ENCODE results near the gene CYTL1. TPM values are rescaled to one million over a fixed set of nuclear protein-coding genes. Genes with fewer than 3 reads are reported as not detected.

The CYTL1 gene
- polyA plus RNA-seq, 1 donor (not counting 4 experiments of a cell fraction or from before 2014, with no cell fraction given), result 0.30 TPM

DNA sequence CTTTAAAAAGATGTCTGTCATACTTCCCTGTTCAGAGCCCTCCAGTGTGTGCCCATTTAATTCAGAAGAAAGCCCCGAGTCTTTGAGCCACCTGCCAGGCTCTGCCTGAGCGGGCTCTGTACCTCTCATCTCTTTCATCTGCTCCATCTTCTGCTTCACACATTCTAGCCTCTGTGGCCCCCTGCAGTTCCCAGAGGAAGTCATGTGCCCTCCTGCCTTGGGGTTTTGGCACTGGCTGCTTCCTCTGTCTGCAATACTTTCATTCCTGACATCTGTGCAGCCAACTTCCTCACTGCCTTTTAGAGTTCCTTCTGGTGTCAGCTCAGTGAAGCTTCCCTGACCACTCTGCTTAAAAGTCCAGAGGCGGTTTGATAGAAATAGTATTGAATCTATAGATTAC is 25.8 kb upstream of the CYTL1 start:
- Histone ChIP-seq H3K36me3 (ENCODE audit: control insufficient read depth in 2 of 2, extremely low read depth in 1 of 2, insufficient read depth in 2 of 2, low read length in 2 of 2) (no peaks in the 10 kb centered on the region), H3K27ac (ENCODE audit: control insufficient read depth, insufficient read depth, low read length) (no peak overlapping the region)
- dilution Hi-C loops (cut with MboI; ENCODE audit: extremely low pct_ligation_motif_present, low sequenced_read_pairs), result no loop called here

DNA sequence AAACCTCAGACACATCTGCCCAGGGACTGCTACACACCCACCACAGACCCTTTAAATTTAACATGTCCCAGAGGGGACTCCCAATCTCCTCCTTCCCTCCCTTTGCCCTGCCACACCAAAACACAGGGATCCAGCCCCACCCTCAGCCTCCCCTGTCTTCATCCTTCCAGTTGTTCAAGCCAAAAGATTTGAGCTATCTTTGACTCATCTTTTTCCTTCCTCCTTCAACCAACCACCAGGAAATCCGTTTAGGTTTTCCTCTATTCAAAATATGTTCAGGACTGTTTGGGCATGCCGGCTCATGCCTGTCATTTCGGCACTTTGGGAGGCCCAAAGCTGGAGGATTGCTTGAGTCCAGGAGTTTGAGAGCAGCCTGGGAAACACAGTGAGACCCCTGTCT is 25.1 kb upstream of the CYTL1 start:
- no peaks in the 10 kb centered on the region for H3K27me3 ChIP-seq (ENCODE audit: control insufficient read depth, extremely low read depth, insufficient read depth, low read length)
- H3K27ac ChIP-seq (ENCODE audit: control insufficient read depth, insufficient read depth, low read length), result peak overlapping the region; percentile 8
- no peaks in the 10 kb centered on the region for H3K9me3 ChIP-seq (ENCODE audit: control insufficient read depth, low read depth, low read length)
- peak overlapping the region; percentile 48 for H3K4me2 ChIP-seq (ENCODE audit: control insufficient read depth, extremely low read depth, insufficient read depth, low read depth, low read length)
- peak overlapping the region; percentile 52 for H2AFZ ChIP-seq (ENCODE audit: control insufficient read depth, low read length)
- DNase-seq (ENCODE audit: low read depth, low spot score), result peak; percentile 30
- TF ChIP-seq, protein P1, sequence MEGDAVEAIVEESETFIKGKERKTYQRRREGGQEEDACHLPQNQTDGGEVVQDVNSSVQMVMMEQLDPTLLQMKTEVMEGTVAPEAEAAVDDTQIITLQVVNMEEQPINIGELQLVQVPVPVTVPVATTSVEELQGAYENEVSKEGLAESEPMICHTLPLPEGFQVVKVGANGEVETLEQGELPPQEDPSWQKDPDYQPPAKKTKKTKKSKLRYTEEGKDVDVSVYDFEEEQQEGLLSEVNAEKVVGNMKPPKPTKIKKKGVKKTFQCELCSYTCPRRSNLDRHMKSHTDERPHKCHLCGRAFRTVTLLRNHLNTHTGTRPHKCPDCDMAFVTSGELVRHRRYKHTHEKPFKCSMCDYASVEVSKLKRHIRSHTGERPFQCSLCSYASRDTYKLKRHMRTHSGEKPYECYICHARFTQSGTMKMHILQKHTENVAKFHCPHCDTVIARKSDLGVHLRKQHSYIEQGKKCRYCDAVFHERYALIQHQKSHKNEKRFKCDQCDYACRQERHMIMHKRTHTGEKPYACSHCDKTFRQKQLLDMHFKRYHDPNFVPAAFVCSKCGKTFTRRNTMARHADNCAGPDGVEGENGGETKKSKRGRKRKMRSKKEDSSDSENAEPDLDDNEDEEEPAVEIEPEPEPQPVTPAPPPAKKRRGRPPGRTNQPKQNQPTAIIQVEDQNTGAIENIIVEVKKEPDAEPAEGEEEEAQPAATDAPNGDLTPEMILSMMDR (optimal IDR thresholded peaks at IDR 0.05 in 1 of 3, IDR thresholded peaks at IDR 0.05 in 1 of 3, conservative IDR thresholded peaks at IDR 0.05 in 1 of 3; ENCODE audit: extremely low read depth in 1 of 3, insufficient read depth in 2 of 3, low read length in 3 of 3), result no peak
- no peak for TF ChIP-seq EZH2 (IDR thresholded peaks at IDR 0.05; ENCODE audit: low read length)
- H3K9me1 ChIP-seq (ENCODE audit: control insufficient read depth, extremely low read depth, insufficient read depth, low read length), result no peaks in the 10 kb centered on the region
- no peaks in the 10 kb centered on the region for H4K20me1 ChIP-seq (ENCODE audit: control insufficient read depth, extremely low read depth, insufficient read depth, low read length)
- no peak overlapping the region for H3K4me3 ChIP-seq (ENCODE audit: control insufficient read depth in 2 of 3, extremely low read depth in 1 of 3, insufficient read depth in 2 of 3, low read depth in 1 of 3, low read length in 3 of 3)
- H3K36me3 ChIP-seq (ENCODE audit: control insufficient read depth in 2 of 2, extremely low read depth in 1 of 2, insufficient read depth in 2 of 2, low read length in 2 of 2), result no peaks in the 10 kb centered on the region
- H3K9ac ChIP-seq (ENCODE audit: control insufficient read depth, extremely low read depth, insufficient read depth, low read length), result no peak overlapping the region
- no peaks in the 10 kb centered on the region for H3K79me2 ChIP-seq (ENCODE audit: control insufficient read depth, insufficient read depth, low read length)
- peak; percentile 65 for FAIRE-seq
- H3K4me1 ChIP-seq (ENCODE audit: control insufficient read depth, extremely low read depth, insufficient read depth, low read length), result peaks cover 17% of the 10 kb centered on the region
- dilution Hi-C loops (cut with MboI; ENCODE audit: extremely low pct_ligation_motif_present, low sequenced_read_pairs), result no loop called here

More for the DNA sequence above, 25.8 kb upstream of the CYTL1 start:
- H3K4me2 ChIP-seq (ENCODE audit: control insufficient read depth, extremely low read depth, insufficient read depth, low read depth, low read length), result no peak overlapping the region
- TF ChIP-seq EZH2 (IDR thresholded peaks at IDR 0.05; ENCODE audit: low read length), result no peak
- TF ChIP-seq, protein P1 (optimal IDR thresholded peaks at IDR 0.05 in 1 of 3, IDR thresholded peaks at IDR 0.05 in 1 of 3, conservative IDR thresholded peaks at IDR 0.05 in 1 of 3; ENCODE audit: extremely low read depth in 1 of 3, insufficient read depth in 2 of 3, low read length in 3 of 3), result no peak
- no peaks in the 10 kb centered on the region for H3K9me1 ChIP-seq (ENCODE audit: control insufficient read depth, extremely low read depth, insufficient read depth, low read length)
- FAIRE-seq (no peak), DNase-seq (ENCODE audit: low read depth, low spot score) (no peak)
- H3K9me3 ChIP-seq (ENCODE audit: control insufficient read depth, low read depth, low read length), result no peaks in the 10 kb centered on the region
- no peaks in the 10 kb centered on the region for H4K20me1 ChIP-seq (ENCODE audit: control insufficient read depth, extremely low read depth, insufficient read depth, low read length)
- H3K9ac ChIP-seq (ENCODE audit: control insufficient read depth, extremely low read depth, insufficient read depth, low read length), result no peak overlapping the region
- H3K4me1 ChIP-seq (ENCODE audit: control insufficient read depth, extremely low read depth, insufficient read depth, low read length), result peaks cover 17% of the 10 kb centered on the region
- H2AFZ ChIP-seq (ENCODE audit: control insufficient read depth, low read length), result no peak overlapping the region
- H3K79me2 ChIP-seq (ENCODE audit: control insufficient read depth, insufficient read depth, low read length), result no peaks in the 10 kb centered on the region
- no peak overlapping the region for H3K4me3 ChIP-seq (ENCODE audit: control insufficient read depth in 2 of 3, extremely low read depth in 1 of 3, insufficient read depth in 2 of 3, low read depth in 1 of 3, low read length in 3 of 3)
- H3K27me3 ChIP-seq (ENCODE audit: control insufficient read depth, extremely low read depth, insufficient read depth, low read length), result no peaks in the 10 kb centered on the region
